Type B pancreatic cell (in vitro differentiated cells): ENCODE results near the gene NKAIN2. TPM values are rescaled to one million over a fixed set of nuclear protein-coding genes. Genes with fewer than 3 reads are reported as not detected.
"Not testable (repeated sequence)": the region's sequence is repeated elsewhere in the genome, so short reads cannot be mapped to it uniquely, and the experiment has no call there.

Experiments used
- DNase-seq: peaks from one replicate; pipeline ENCODE4 v3.0.0; 2021; ENCODE audit warnings: mixed read lengths; ENCODE audit not compliant: unreplicated experiment; ENCODE audit errors: extremely low spot score
- H3K27ac Mint-ChIP-seq: 2 replicates; pipeline ENCODE4 v1.8.0; 2021; ENCODE audit warnings: mild to moderate bottlenecking, mixed read lengths
- H3K27me3 Mint-ChIP-seq: 2 replicates; pipeline ENCODE4 v1.8.0; 2021; ENCODE audit warnings: mixed read lengths
- H3K36me3 Mint-ChIP-seq: 2 replicates; pipeline ENCODE4 v1.8.0; 2021; ENCODE audit warnings: mixed read lengths
- H3K4me1 Mint-ChIP-seq: one replicate; pipeline ENCODE4 v1.8.0; 2021; ENCODE audit warnings: mixed read lengths; ENCODE audit not compliant: unreplicated experiment
- H3K4me3 Mint-ChIP-seq: 2 replicates; pipeline ENCODE4 v1.8.0; 2021; ENCODE audit warnings: mild to moderate bottlenecking, mixed read lengths
- H3K9me3 Mint-ChIP-seq: 2 replicates; pipeline ENCODE4 v1.8.0; 2021; ENCODE audit warnings: mixed read lengths
- CTCF ChIP-seq: fragments of 200-600 bp; sonication (generic); conservative IDR thresholded peaks from 2 replicates; pipeline ENCODE4 v1.5.0; 2021; ENCODE audit warnings: antibody characterized with exemption, mild to moderate bottlenecking
- total RNA-seq: library from RNA; stranded (reverse); gene quantifications from 2 replicates; pipeline ENCODE4 v1.2.1, GENCODE V29; 2021; ENCODE audit warnings: low replicate concordance

Gene NKAIN2
- total RNA-seq, 1 donor from 2014 or later, result 1.7 TPM

GRCh38 chr6:124283486-124283885 is 479.8 kb downstream of the NKAIN2 start:
- H3K4me1 Mint-ChIP-seq, result no peaks in the 10 kb centered on the region
- H3K4me3 Mint-ChIP-seq, result no peak overlapping the region
- no peak for TF ChIP-seq CTCF
- H3K36me3 Mint-ChIP-seq, result no peaks in the 10 kb centered on the region
- DNase-seq, result no peak
- no peak overlapping the region for H3K27ac Mint-ChIP-seq
- H3K27me3 Mint-ChIP-seq, result peaks cover 3% of the 10 kb centered on the region
- H3K9me3 Mint-ChIP-seq, result no peaks in the 10 kb centered on the region

DNA sequence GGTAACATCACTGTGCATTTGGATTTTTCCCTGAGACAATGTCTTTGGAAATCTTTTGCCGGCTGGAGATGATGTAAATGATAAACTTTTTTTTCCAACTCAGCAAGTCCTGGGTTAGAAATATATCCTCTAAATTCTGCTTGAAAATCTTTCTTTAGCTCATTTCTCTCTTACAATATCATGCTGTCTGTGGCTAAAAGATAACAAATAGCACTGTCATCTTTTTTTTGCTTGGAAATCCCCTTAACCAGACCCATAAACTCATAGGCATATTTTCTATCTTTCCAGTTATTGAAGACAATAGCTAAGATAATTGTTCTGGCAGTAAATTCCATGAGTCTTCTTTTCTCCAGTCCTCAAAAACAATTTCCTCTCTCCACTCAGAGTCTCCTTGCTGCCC is 481.5 kb downstream of the NKAIN2 start:
- DNase-seq, result no peak
- H3K27me3 Mint-ChIP-seq, result peaks cover 6% of the 10 kb centered on the region
- no peak for TF ChIP-seq CTCF
- H3K9me3 Mint-ChIP-seq, result no peaks in the 10 kb centered on the region
- H3K36me3 Mint-ChIP-seq, result no peaks in the 10 kb centered on the region
- peaks cover 4% of the 10 kb centered on the region for H3K4me1 Mint-ChIP-seq
- H3K4me3 Mint-ChIP-seq, result no peak overlapping the region
- no peak overlapping the region for H3K27ac Mint-ChIP-seq

- H3K27me3 Mint-ChIP-seq, result no peaks in the 10 kb centered on the region
- no peaks in the 10 kb centered on the region for H3K36me3 Mint-ChIP-seq
- TF ChIP-seq CTCF, result no peak
- H3K9me3 Mint-ChIP-seq, result no peaks in the 10 kb centered on the region
- H3K27ac Mint-ChIP-seq, result no peak overlapping the region
- DNase-seq, result no peak
- no peak overlapping the region for H3K4me3 Mint-ChIP-seq
- peaks cover 11% of the 10 kb centered on the region for H3K4me1 Mint-ChIP-seq
Observed at GRCh38 chr6:124294574-124295200, 491.0 kb downstream of the NKAIN2 start.

DNA sequence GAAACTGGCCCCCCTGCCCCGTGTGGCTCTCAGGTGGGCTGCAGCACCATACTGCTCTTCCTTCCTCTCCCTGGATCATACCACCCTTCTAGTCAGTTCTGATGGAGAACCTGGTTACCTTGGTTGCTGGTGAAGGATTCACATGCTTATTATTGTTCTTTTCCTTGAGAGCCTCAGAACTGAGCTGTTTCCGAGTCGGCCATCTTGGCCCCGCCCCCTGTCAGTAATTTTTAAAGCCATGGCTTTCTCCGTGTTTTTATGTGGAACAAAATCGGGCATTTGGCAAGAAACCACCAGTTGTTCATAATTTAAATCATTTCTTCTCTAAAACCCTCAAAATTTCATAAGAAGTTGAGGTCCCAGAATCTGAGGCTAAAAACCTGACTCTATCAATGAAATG is 493.8 kb downstream of the NKAIN2 start:
- Mint-ChIP-seq H3K4me1 (no peaks in the 10 kb centered on the region), H3K36me3 (no peaks in the 10 kb centered on the region)

GRCh38 chr6:124298730-124299129 is 495.1 kb downstream of the NKAIN2 start:
- DNase-seq, result no peak
- no peak overlapping the region for H3K4me3 Mint-ChIP-seq

More for the DNA sequence above, 493.8 kb downstream of the NKAIN2 start:
- no peak for TF ChIP-seq CTCF
- no peak overlapping the region for H3K4me3 Mint-ChIP-seq
- no peak for DNase-seq
- H3K9me3 Mint-ChIP-seq, result no peaks in the 10 kb centered on the region
- H3K27me3 Mint-ChIP-seq, result no peaks in the 10 kb centered on the region
- no peak overlapping the region for H3K27ac Mint-ChIP-seq

GRCh38 chr6:124300907-124301306 is 497.2 kb downstream of the NKAIN2 start:
- H3K27ac Mint-ChIP-seq, result not testable (repeated sequence)

More at GRCh38 chr6:124298730-124299129, 495.1 kb downstream of the NKAIN2 start:
- no peaks in the 10 kb centered on the region for H3K4me1 Mint-ChIP-seq
- H3K27ac Mint-ChIP-seq, result no peak overlapping the region
- no peaks in the 10 kb centered on the region for H3K27me3 Mint-ChIP-seq
- TF ChIP-seq CTCF, result no peak
- H3K36me3 Mint-ChIP-seq, result no peaks in the 10 kb centered on the region
- H3K9me3 Mint-ChIP-seq, result no peaks in the 10 kb centered on the region

More at GRCh38 chr6:124300907-124301306, 497.2 kb downstream of the NKAIN2 start:
- not testable (repeated sequence) for H3K4me1 Mint-ChIP-seq, H3K27me3 Mint-ChIP-seq, H3K36me3 Mint-ChIP-seq, H3K9me3 Mint-ChIP-seq, H3K4me3 Mint-ChIP-seq, DNase-seq
